B cell (primary cell): ENCODE measurements around the gene FAM168A.

ENCODE experiments used
- CTCF ChIP-seq: fragments of 200-600 bp; IDR thresholded peaks from one replicate; pipeline ENCODE4 v1.8.0; 2022; ENCODE audit warnings: antibody characterized with exemption, mild to moderate bottlenecking
- EZH2 ChIP-seq: IDR thresholded peaks from 2 replicates; pipeline ENCODE4 v1.6.1; 2012; ENCODE audit warnings: borderline replicate concordance, low read depth, mild to moderate bottlenecking, moderate library complexity, low read length; ENCODE audit not compliant: insufficient read depth, poor library complexity, severe bottlenecking

GRCh38 chr11:73509188-73509587, 88.7 kb downstream of the FAM168A start:
- TF ChIP-seq CTCF (no peak), EZH2 (no peak)
